Uterus (tissue), 4 donors: ENCODE results near the gene GFPT2. TPM values are rescaled to one million over a fixed set of nuclear protein-coding genes. Genes with fewer than 3 reads are reported as not detected.

Source experiments
- DNase-seq, 2 donors: peaks; one replicate each; pipeline ENCODE4 v3.0.0-alpha.2; 2019 to 2020
- H3K27ac ChIP-seq, 2 donors: fragments of 200-600 bp; sonication (generic); 1 replicate in 1 of 2; 2 replicates in 1 of 2; pipeline ENCODE4 v1.5.1; 2016 to 2018
- H3K27me3 ChIP-seq, 2 donors: fragments of 200-600 bp; sonication (generic); one replicate each; pipeline ENCODE4 v1.5.1; 2018 to 2019; ENCODE audit warnings: control low read depth in 1 of 2
- H3K36me3 ChIP-seq, 2 donors: fragments of 200-600 bp; sonication (generic); one replicate each; pipeline ENCODE4 v1.5.1; 2019; ENCODE audit warnings: control low read depth in 1 of 2
- H3K4me1 ChIP-seq, 2 donors: fragments of 200-600 bp; sonication (generic); one replicate each; pipeline ENCODE4 v1.5.1; 2018 to 2019; ENCODE audit warnings: control low read depth in 1 of 2
- H3K4me3 ChIP-seq, 2 donors: fragments of 200-600 bp; sonication (generic); 1 replicate in 1 of 2; 2 replicates in 1 of 2; pipeline ENCODE4 v1.5.1; 2018 to 2019; ENCODE audit warnings: mild to moderate bottlenecking in 1 of 2
- H3K9me3 ChIP-seq, 2 donors: fragments of 200-600 bp; sonication (generic); one replicate each; pipeline ENCODE4 v1.5.1; 2019; ENCODE audit warnings: control low read depth in 1 of 2
- CTCF ChIP-seq, 4 experiments: fragments of 200-600 bp in 2 of 4; fragments of 450-650 bp in 2 of 4; sonication (generic) in 2 of 4; IDR thresholded peaks; one replicate each; pipeline ENCODE4 v1.5.1; 2016 to 2019; ENCODE audit warnings: antibody characterized with exemption in 4 of 4, mild to moderate bottlenecking in 2 of 4, moderate library complexity in 1 of 4
- POLR2A ChIP-seq, 2 donors: fragments of 450-650 bp; IDR thresholded peaks; one replicate each; pipeline ENCODE4 v1.6.1; 2016; ENCODE audit warnings: antibody characterized with exemption in 2 of 2, mild to moderate bottlenecking in 1 of 2, moderate library complexity in 1 of 2
- intact Hi-C: fragments of 100-400 bp; cut with DNase I; formaldehyde crosslinking; loops from one replicate; pipeline ENCODE4 v1.15.1; 2023; ENCODE audit warnings: low total_unique reads
- total RNA-seq, 4 donors: library from RNA; depleted of rRNA in 3 of 4; stranded (reverse); fragments of >200 nt in 3 of 4; gene quantifications; one replicate each; pipeline versions ENCODE4 v1.1.0 to v1.2.4, GENCODE V29; 2014 to 2023
- donor health status: DM: yes; HTN: yes; CAD: no.

The GFPT2 gene
- total RNA-seq, 4 donors from 2014 or later: 18.2 to 118 (median 47.8) TPM

- no peaks in the 10 kb centered on the region for H3K9me3 ChIP-seq
- no peak for TF ChIP-seq POLR2A (IDR thresholded peaks at IDR 0.05)
- TF ChIP-seq CTCF (IDR thresholded peaks at IDR 0.05): no peak
- DNase-seq: no peak
- no peaks in the 10 kb centered on the region for H3K36me3 ChIP-seq
- H3K4me3 ChIP-seq: no peak overlapping the region
- H3K27ac ChIP-seq: no peak overlapping the region
- intact Hi-C loops: no loop called here
- H3K4me1 ChIP-seq: no peaks in the 10 kb centered on the region
- no peaks in the 10 kb centered on the region for H3K27me3 ChIP-seq
Observed at GRCh38 chr5:180390441-180391190, 37.5 kb upstream of the GFPT2 start.

- no peak overlapping the region for H3K27ac ChIP-seq
- TF ChIP-seq CTCF (IDR thresholded peaks at IDR 0.05): no peak
- no peak for TF ChIP-seq POLR2A (IDR thresholded peaks at IDR 0.05)
- no peak overlapping the region for H3K4me3 ChIP-seq
- H3K27me3 ChIP-seq: no peaks in the 10 kb centered on the region
- intact Hi-C loops: no loop called here
- no peaks in the 10 kb centered on the region for H3K36me3 ChIP-seq
- DNase-seq: no peak
- no peaks in the 10 kb centered on the region for H3K9me3 ChIP-seq
- no peaks in the 10 kb centered on the region for H3K4me1 ChIP-seq
Observed at GRCh38 chr5:180389252-180390101, 36.3 kb upstream of the GFPT2 start.

- no peaks in the 10 kb centered on the region for H3K36me3 ChIP-seq
- H3K4me3 ChIP-seq: no peak overlapping the region
- no peaks in the 10 kb centered on the region for H3K4me1 ChIP-seq
- TF ChIP-seq POLR2A (IDR thresholded peaks at IDR 0.05) (no peak), CTCF (IDR thresholded peaks at IDR 0.05) (no peak)
- H3K27me3 ChIP-seq: no peaks in the 10 kb centered on the region
- intact Hi-C loops: no loop called here
- no peak overlapping the region for H3K27ac ChIP-seq
- H3K9me3 ChIP-seq: no peaks in the 10 kb centered on the region
- DNase-seq: no peak
Observed at GRCh38 chr5:180387798-180388197, 34.7 kb upstream of the GFPT2 start.

GRCh38 chr5:180382926-180383325 lies 29.8 kb upstream of the GFPT2 start:
- Histone ChIP-seq H3K4me1 (no peaks in the 10 kb centered on the region), H3K4me3 (no peak overlapping the region), H3K9me3 (no peaks in the 10 kb centered on the region), H3K27ac (no peak overlapping the region), H3K27me3 (no peaks in the 10 kb centered on the region), H3K36me3 (no peaks in the 10 kb centered on the region)
- no peak for DNase-seq
- TF ChIP-seq POLR2A (IDR thresholded peaks at IDR 0.05): no peak
- TF ChIP-seq CTCF (IDR thresholded peaks at IDR 0.05): no peak
- intact Hi-C loops: no loop called here
